Spinal cord (tissue), 10 donors: Measurements from ENCODE around the gene PCDHGC3. TPM values are rescaled to one million over a fixed set of nuclear protein-coding genes. Genes with fewer than 3 reads are reported as not detected.
A peak's percentile ranks its signal among the peaks of the same experiment; 100 is the strongest.

Source experiments
- DNase-seq, 6 donors: peaks; one replicate each; pipeline versions ENCODE4 v3.0.0 to v3.0.0-alpha.2; 2013 to 2015; ENCODE audit warnings: low spot score in 6 of 6, low read depth in 4 of 6
- H3K27ac ChIP-seq: one replicate; pipeline ENCODE4 v1.5.1; 2013; ENCODE audit warnings: low read depth, low read length, control low read depth
- H3K27me3 ChIP-seq: one replicate; pipeline ENCODE4 v1.6.1; 2013; ENCODE audit warnings: low read length; ENCODE audit not compliant: control insufficient read depth, insufficient read depth
- H3K36me3 ChIP-seq: one replicate; pipeline ENCODE4 v1.6.1; 2013; ENCODE audit warnings: low read length; ENCODE audit not compliant: control insufficient read depth, insufficient read depth
- H3K4me1 ChIP-seq: one replicate; pipeline ENCODE4 v1.6.1; 2013; ENCODE audit warnings: low read length; ENCODE audit not compliant: control insufficient read depth, insufficient read depth
- H3K4me3 ChIP-seq: one replicate; pipeline ENCODE4 v1.5.1; 2013; ENCODE audit warnings: low read depth, low read length, control low read depth
- H3K9me3 ChIP-seq: one replicate; pipeline ENCODE4 v1.6.1; 2013; ENCODE audit warnings: low read length; ENCODE audit not compliant: control insufficient read depth, insufficient read depth
- WGBS: methylation state at CpG from one replicate; pipeline ENCODE4 v1.1.5; 2013; ENCODE audit warnings: missing lambda C conversion rate; ENCODE audit not compliant: insufficient coverage; 5-methylcytosine and 5-hydroxymethylcytosine counted together
- polyA plus RNA-seq, 2 donors: library from polyadenylated mRNA; unstranded; fragments of 120-200 nt; gene quantifications; one replicate each; pipeline ENCODE4 v1.2.1, GENCODE V29; 2013; ENCODE audit not compliant: insufficient read length in 2 of 2
- total RNA-seq, 2 donors: library from RNA; depleted of rRNA in 1 of 2; stranded (reverse); fragments of 120-200 nt in 1 of 2; fragments of >200 nt in 1 of 2; gene quantifications; one replicate each; pipeline versions ENCODE4 v1.2.3 to v1.2.4, GENCODE V29; 2013 to 2014
- donor health status: healthy.

PCDHGC3 gene
- total and polyA plus RNA-seq, 4 donors = 114 to 678 (median 404) TPM

DNA sequence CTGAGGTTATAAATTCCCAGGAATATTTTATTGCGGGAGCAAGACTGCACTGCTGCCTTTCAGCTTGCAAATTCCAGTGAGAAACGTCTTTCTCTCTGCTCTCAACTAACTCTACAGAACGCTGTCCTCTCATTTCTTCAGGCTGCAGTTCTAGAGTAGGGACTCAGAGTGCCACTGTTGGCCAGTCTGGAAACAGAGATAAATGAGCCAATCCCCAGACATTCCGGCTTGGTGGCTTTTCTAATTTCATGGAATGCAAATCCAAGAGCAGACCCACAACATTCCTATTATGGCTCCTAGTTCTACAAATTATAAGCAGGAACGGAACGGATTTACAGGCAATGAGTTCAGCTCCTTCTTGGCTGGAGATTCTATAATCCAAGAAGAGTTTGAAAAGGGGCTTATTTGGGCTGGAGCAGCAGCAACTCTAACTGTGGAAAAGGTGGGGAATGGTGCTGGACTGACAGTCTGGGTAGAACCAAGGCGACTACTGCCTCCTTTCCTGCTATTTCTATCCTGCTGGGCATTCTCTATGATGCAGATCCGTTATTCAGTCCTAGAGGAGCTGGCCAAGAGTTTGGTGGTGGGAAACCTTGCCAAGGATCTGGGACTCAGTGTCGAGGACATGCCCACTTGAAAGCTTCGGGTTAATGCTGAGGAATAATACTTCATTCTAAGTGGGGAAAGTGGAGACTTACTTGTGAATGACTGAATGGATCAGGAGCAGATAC lies 36.2 kb upstream of the PCDHGC3 start:
- peaks cover 7% of the 10 kb centered on the region for H3K36me3 ChIP-seq
- 59% methylated on average over 7 of the region's 10 CpGs for WGBS
- peaks cover 24% of the 10 kb centered on the region for H3K9me3 ChIP-seq
- H3K27ac ChIP-seq = no peak overlapping the region
- H3K4me1 ChIP-seq = no peaks in the 10 kb centered on the region
- H3K27me3 ChIP-seq = no peaks in the 10 kb centered on the region
- DNase-seq = no peak
- H3K4me3 ChIP-seq = no peak overlapping the region

DNA sequence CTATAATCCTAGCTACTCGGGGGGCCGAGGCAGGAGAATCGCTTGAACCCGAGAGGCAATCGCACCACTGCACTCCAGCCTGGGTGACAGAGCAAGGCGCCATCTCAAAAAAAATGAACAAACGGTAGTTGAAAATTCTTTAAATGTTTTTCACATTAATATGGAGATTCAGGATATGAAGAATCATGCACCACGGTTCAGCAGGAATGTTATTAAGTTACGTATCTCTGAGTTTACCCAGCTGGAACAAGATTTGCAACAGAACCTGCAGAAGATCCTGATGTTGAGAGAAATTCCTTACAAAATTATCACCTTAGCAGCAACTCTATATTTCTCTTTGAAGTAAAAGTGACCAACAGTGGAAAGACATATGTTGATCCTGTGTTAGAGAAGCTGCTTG lies 35.4 kb upstream of the PCDHGC3 start:
- DNase-seq = no peak
- H3K36me3 ChIP-seq = peaks cover 7% of the 10 kb centered on the region
- H3K27me3 ChIP-seq = no peaks in the 10 kb centered on the region
- no peaks in the 10 kb centered on the region for H3K4me1 ChIP-seq
- WGBS = 100% methylated on average over 5 of the region's 9 CpGs
- H3K27ac ChIP-seq = no peak overlapping the region
- peaks cover 24% of the 10 kb centered on the region for H3K9me3 ChIP-seq
- no peak overlapping the region for H3K4me3 ChIP-seq

- H3K27me3 ChIP-seq = no peaks in the 10 kb centered on the region
- 37% methylated on average over 49 of the region's 50 CpGs for WGBS
- no peaks in the 10 kb centered on the region for H3K4me1 ChIP-seq
- H3K27ac ChIP-seq = no peak overlapping the region
- peaks cover 7% of the 10 kb centered on the region for H3K36me3 ChIP-seq
- H3K9me3 ChIP-seq = peaks cover 24% of the 10 kb centered on the region
- H3K4me3 ChIP-seq = no peak overlapping the region
- no peak for DNase-seq
Observed at GRCh38 chr5:141441571-141442170, 34.1 kb upstream of the PCDHGC3 start.

- Histone ChIP-seq H3K4me3 (no peak overlapping the region), H3K27me3 (no peaks in the 10 kb centered on the region), H3K4me1 (no peaks in the 10 kb centered on the region), H3K36me3 (peaks cover 2% of the 10 kb centered on the region), H3K27ac (no peak overlapping the region), H3K9me3 (no peaks in the 10 kb centered on the region)
- DNase-seq = no peak
- 100% methylated on average over 1 of the region's 3 CpGs for WGBS
Observed at GRCh38 chr5:141465351-141465750, 10.4 kb upstream of the PCDHGC3 start.

GRCh38 chr5:141476132-141476911 lies 556 bp downstream of the PCDHGC3 start:
- Histone ChIP-seq H3K9me3 (no peaks in the 10 kb centered on the region), H3K27me3 (no peaks in the 10 kb centered on the region), H3K4me1 (peaks cover 35% of the 10 kb centered on the region), H3K36me3 (peaks cover 8% of the 10 kb centered on the region), H3K27ac (peak overlapping the region; percentile 87), H3K4me3 (peak overlapping the region; percentile 58)
- DNase-seq = peak in 2 of 6 donors; percentile 84 to 89
- 1% methylated on average over 58 of the region's 58 CpGs for WGBS

DNA sequence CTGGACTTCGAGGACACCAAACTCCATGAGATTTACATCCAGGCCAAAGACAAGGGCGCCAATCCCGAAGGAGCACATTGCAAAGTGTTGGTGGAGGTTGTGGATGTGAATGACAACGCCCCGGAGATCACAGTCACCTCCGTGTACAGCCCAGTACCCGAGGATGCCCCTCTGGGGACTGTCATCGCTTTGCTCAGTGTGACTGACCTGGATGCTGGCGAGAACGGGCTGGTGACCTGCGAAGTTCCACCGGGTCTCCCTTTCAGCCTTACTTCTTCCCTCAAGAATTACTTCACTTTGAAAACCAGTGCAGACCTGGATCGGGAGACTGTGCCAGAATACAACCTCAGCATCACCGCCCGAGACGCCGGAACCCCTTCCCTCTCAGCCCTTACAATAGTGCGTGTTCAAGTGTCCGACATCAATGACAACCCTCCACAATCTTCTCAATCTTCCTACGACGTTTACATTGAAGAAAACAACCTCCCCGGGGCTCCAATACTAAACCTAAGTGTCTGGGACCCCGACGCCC lies 1.3 kb downstream of the PCDHGC3 start:
- no peaks in the 10 kb centered on the region for H3K9me3 ChIP-seq
- peak overlapping the region; percentile 58 for H3K4me3 ChIP-seq
- H3K27ac ChIP-seq = peak overlapping the region; percentile 87
- peak in 2 of 6 donors; percentile 34 for DNase-seq
- WGBS = 7% methylated on average over 24 of the region's 24 CpGs
- H3K27me3 ChIP-seq = no peaks in the 10 kb centered on the region
- peaks cover 40% of the 10 kb centered on the region for H3K4me1 ChIP-seq
- peaks cover 8% of the 10 kb centered on the region for H3K36me3 ChIP-seq

DNA sequence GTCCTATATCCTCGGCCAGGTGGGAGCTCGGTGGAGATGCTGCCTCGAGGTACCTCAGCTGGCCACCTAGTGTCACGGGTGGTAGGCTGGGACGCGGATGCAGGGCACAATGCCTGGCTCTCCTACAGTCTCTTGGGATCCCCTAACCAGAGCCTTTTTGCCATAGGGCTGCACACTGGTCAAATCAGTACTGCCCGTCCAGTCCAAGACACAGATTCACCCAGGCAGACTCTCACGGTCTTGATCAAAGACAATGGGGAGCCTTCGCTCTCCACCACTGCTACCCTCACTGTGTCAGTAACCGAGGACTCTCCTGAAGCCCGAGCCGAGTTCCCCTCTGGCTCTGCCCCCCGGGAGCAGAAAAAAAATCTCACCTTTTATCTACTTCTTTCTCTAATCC lies 2.0 kb downstream of the PCDHGC3 start:
- peak in 2 of 6 donors; percentile 25 to 36 for DNase-seq
- H3K27ac ChIP-seq = peak overlapping the region; percentile 87
- H3K4me3 ChIP-seq = peak overlapping the region; percentile 58
- peaks cover 40% of the 10 kb centered on the region for H3K4me1 ChIP-seq
- peaks cover 8% of the 10 kb centered on the region for H3K36me3 ChIP-seq
- no peaks in the 10 kb centered on the region for H3K27me3 ChIP-seq
- H3K9me3 ChIP-seq = no peaks in the 10 kb centered on the region
- 18% methylated on average over 10 of the region's 13 CpGs for WGBS

DNA sequence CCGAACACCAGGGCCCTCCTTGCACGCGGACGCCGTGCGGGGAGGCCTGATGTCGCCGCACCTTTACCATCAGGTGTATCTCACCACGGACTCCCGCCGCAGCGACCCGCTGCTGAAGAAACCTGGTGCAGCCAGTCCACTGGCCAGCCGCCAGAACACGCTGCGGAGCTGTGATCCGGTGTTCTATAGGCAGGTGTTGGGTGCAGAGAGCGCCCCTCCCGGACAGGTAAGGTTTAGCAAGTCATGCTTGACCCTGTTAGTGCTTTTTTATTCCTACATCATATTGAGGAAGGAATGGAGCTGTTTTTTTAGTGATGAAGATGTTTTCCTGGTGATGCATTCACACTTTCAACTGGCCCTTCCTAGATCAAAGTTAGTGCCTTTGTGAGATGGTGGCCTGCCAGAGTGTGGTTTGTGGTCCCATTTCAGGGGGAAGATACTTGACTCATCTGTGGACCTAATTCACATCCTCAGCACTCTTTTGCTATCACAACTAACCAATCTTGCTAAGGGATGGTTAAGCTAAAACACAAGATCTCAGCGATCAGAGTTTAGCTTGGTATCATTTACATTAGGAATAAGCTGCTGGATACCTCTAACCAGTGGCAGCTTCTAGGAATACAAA lies 2.7 kb downstream of the PCDHGC3 start:
- no peaks in the 10 kb centered on the region for H3K9me3 ChIP-seq
- H3K27me3 ChIP-seq = no peaks in the 10 kb centered on the region
- H3K4me1 ChIP-seq = peaks cover 40% of the 10 kb centered on the region
- WGBS = 6% methylated on average over 18 of the region's 20 CpGs
- peak overlapping the region; percentile 87 for H3K27ac ChIP-seq
- peak overlapping the region; percentile 58 for H3K4me3 ChIP-seq
- peaks cover 8% of the 10 kb centered on the region for H3K36me3 ChIP-seq
- peak in 2 of 6 donors; percentile 32 to 54 for DNase-seq

GRCh38 chr5:141479776-141480175 lies 4.0 kb downstream of the PCDHGC3 start:
- no peak for DNase-seq
- no peaks in the 10 kb centered on the region for H3K9me3 ChIP-seq
- H3K36me3 ChIP-seq = peaks cover 8% of the 10 kb centered on the region
- H3K27me3 ChIP-seq = no peaks in the 10 kb centered on the region
- peak overlapping the region; percentile 61 for H3K27ac ChIP-seq
- peak overlapping the region; percentile 58 for H3K4me3 ChIP-seq
- H3K4me1 ChIP-seq = peaks cover 48% of the 10 kb centered on the region
